HFF-Myc (cell line): ENCODE measurements around the gene PRADC1.

Experiments used
- DNase-seq: peaks from one replicate; pipeline ENCODE4 v3.0.0-alpha.2; 2011; ENCODE audit warnings: low read depth; ENCODE audit errors: extremely low read depth
- H3K4me3 ChIP-seq: replicated peaks from 2 replicates; pipeline ENCODE4 v1.5.1; 2011; ENCODE audit warnings: low read depth, mild to moderate bottlenecking, control low read depth, low read length
- CTCF ChIP-seq: IDR thresholded peaks from 2 replicates; pipeline ENCODE4 v1.5.1; 2012; ENCODE audit warnings: mild to moderate bottlenecking, low read depth, low read length, control low read depth; ENCODE audit errors: missing control alignments

Gene PRADC1

GRCh38 chr2:73268366-73268829 is 35.4 kb upstream of the PRADC1 start:
- TF ChIP-seq CTCF, result no peak
- no peak for DNase-seq
- no peak overlapping the region for H3K4me3 ChIP-seq

GRCh38 chr2:73267008-73267407 is 34.0 kb upstream of the PRADC1 start:
- no peak overlapping the region for H3K4me3 ChIP-seq
- DNase-seq, result no peak
- TF ChIP-seq CTCF, result no peak

- TF ChIP-seq CTCF, result no peak
- no peak overlapping the region for H3K4me3 ChIP-seq
- DNase-seq, result no peak
Observed at GRCh38 chr2:73266061-73266901, 33.2 kb upstream of the PRADC1 start.

- DNase-seq, result no peak
- no peak for TF ChIP-seq CTCF
- no peak overlapping the region for H3K4me3 ChIP-seq
Observed at GRCh38 chr2:73265298-73266060, 32.4 kb upstream of the PRADC1 start.

- no peak for DNase-seq
- H3K4me3 ChIP-seq, result no peak overlapping the region
- no peak for TF ChIP-seq CTCF
Observed at GRCh38 chr2:73264783-73265182, 31.7 kb upstream of the PRADC1 start.

- no peak for DNase-seq
- TF ChIP-seq CTCF, result no peak
- no peak overlapping the region for H3K4me3 ChIP-seq
Observed at GRCh38 chr2:73264332-73264606, 31.2 kb upstream of the PRADC1 start.
